ENCODE results near the gene RPS15.
"Not testable (repeated sequence)": the region's sequence is repeated elsewhere in the genome, so short reads cannot be mapped to it uniquely, and the experiment has no call there.

Gene RPS15

GRCh38 chr19:1418496-1418775, 19.8 kb upstream of the RPS15 start:
- H3K27ac ChIP-seq = no peak overlapping the region
- TF ChIP-seq ZFX (IDR thresholded peaks at IDR 0.05; ENCODE audit: borderline replicate concordance) (no peak), CTCF (IDR thresholded peaks at IDR 0.05) (no peak)

GRCh38 chr19:1418951-1419738, 19.1 kb upstream of the RPS15 start:
- no peak overlapping the region for H3K27ac ChIP-seq
- TF ChIP-seq CTCF (IDR thresholded peaks at IDR 0.05) (no peak), ZFX (IDR thresholded peaks at IDR 0.05; ENCODE audit: borderline replicate concordance) (no peak)

GRCh38 chr19:1420085-1420484, 18.1 kb upstream of the RPS15 start:
- not testable (repeated sequence) for H3K27ac ChIP-seq

GRCh38 chr19:1420590-1420989, 17.6 kb upstream of the RPS15 start:
- TF ChIP-seq ZFX (IDR thresholded peaks at IDR 0.05; ENCODE audit: borderline replicate concordance) (no peak), CTCF (IDR thresholded peaks at IDR 0.05) (no peak)
- H3K27ac ChIP-seq = 0 out of 2 replicates have a peak overlapping the region, but pooled peaks have one; percentile 1

GRCh38 chr19:1421218-1421957, 16.8 kb upstream of the RPS15 start:
- peak overlapping the region; percentile 1; the same call in 1 of the 2 replicates for H3K27ac ChIP-seq
- no peak for TF ChIP-seq CTCF (IDR thresholded peaks at IDR 0.05)

- no peak for TF ChIP-seq ZFX (IDR thresholded peaks at IDR 0.05; ENCODE audit: borderline replicate concordance)
- TF ChIP-seq CTCF (IDR thresholded peaks at IDR 0.05) = no peak
- H3K27ac ChIP-seq = no peak overlapping the region; the same call in 1 of the 2 replicates
Observed at GRCh38 chr19:1421958-1422305, 16.3 kb upstream of the RPS15 start.

- no peak for TF ChIP-seq CTCF (IDR thresholded peaks at IDR 0.05)
- TF ChIP-seq ZFX (IDR thresholded peaks at IDR 0.05; ENCODE audit: borderline replicate concordance) = no peak
- H3K27ac ChIP-seq = no peak overlapping the region; the same call in 1 of the 2 replicates
Observed at GRCh38 chr19:1422360-1422759, 15.8 kb upstream of the RPS15 start.

Data from 22Rv1 (cell line).